Dermis lymphatic vessel endothelial cell (primary cell): ENCODE measurements around the gene ABHD13. TPM values are rescaled to one million over a fixed set of nuclear protein-coding genes. Genes with fewer than 3 reads are reported as not detected.

Source experiments
- total RNA-seq: library from RNA; depleted of rRNA; stranded (reverse); fragments of >200 nt; gene quantifications from 2 replicates; pipeline ENCODE4 v1.2.1, GENCODE V29; 2014

The ABHD13 gene
- total RNA-seq: 8.6 and 9.5 TPM in 2 replicates

DNA sequence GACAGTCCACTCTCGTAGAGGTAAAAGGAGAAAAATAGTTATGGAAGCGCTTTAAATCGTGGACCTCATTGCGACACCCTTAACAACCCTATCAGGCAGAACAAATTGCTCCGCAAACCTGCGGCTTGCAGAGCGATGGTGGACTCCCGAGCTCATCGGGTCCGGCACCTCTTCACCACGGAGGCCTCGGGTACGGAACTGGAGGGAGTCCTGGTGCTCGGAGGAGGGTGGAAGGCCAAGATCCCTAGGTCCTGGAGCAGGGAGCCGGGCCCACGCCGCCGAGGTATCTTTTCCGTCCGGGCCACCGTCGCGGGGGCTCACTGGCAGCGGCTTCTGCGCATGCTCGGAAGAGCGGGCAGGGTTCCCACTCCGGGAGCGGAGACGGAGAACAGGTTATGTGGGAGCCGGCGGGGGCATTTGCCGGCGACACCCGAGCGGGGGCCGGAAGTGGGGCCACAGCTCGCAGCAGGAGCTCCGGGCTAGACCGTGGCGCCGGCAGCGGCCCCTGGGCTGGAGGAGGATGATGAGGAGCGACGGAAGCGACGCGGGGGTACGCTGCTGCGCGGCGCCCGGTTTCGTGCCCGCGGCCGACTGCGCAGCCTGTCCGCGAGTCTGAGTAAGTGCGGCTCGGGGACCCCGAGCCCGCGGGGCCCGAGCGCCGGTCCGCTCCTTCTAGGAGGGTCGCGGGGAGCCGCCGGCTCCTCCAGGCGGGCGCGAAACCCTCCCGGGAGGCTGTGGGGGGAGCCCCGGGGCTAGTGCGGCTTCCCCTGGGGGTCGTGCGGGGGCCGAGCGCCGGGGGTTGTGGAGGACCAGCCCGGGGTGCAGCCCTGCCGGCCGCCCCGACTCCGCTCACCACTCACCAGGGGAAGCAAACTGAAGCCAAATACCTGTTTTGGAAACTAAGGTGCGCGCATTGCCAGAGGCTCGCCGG is at the start of gene ABHD13:
Gene ABHD13 (plus strand): TSS at position 349 of the 931 bp plus-strand sequence. CDS start 10,827 bp downstream, outside the sequence.

DNA sequence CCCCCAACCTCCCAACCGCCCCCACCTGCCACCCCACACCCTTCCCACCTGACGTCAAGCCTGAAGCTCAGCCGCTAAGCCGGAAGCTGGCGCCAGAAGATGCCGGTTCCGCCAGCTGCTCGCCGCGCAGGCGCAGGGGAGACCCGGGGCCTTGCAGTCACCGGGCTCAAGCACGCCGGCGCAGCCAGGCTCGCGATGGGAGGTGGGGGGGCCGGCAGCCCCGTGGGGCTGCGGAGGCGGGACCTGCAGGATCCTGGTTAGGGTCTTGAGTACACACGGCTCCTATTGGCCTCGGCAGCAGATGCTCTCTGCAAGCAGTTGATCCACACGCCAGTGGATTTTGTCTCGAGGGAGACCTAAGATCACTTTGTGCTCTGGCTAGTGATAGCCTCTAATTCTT is 2.8 kb upstream of the ABHD13 start, which contains the start of gene LIG4:
Gene LIG4 (minus strand): TSS at position 101 of the 400 bp plus-strand sequence. CDS start 4,268 bp downstream, outside the sequence.

GRCh38 chr13:108269601-108270328 is 51.6 kb downstream of the ABHD13 start, which contains the start of gene TNFSF13B:
Gene TNFSF13B (plus strand): TSS chr13:108269718. CDS start chr13:108269896, 178 bp downstream.

Other genes with a start within 250 kb of the ABHD13 start
- 7.9 and 11.3 TPM in 2 replicates for gene LIG4, start 2.9 kb upstream of the ABHD13 start, total RNA-seq
- gene TNFSF13B, start 51.3 kb downstream of the ABHD13 start, total RNA-seq: 0.33 and 0.69 TPM in 2 replicates